Astrocyte (in vitro differentiated cells and primary cell): Measurements from ENCODE around the gene EDN3. TPM values are rescaled to one million over a fixed set of nuclear protein-coding genes. Genes with fewer than 3 reads are reported as not detected.
"Not testable (repeated sequence)": the region's sequence is repeated elsewhere in the genome, so short reads cannot be mapped to it uniquely, and the experiment has no call there.

ENCODE experiments used
- DNase-seq: peaks from one replicate; pipeline ENCODE4 v3.0.0-alpha.2; 2010; ENCODE audit warnings: low read depth
- FAIRE-seq: peaks from 2 replicates; lab custom pipeline; 2011; peaks lifted over from hg19 to GRCh38; lab: Jason Lieb, UNC
- H2AFZ ChIP-seq: 2 replicates; pipeline ENCODE4 v1.6.0; 2012; ENCODE audit warnings: low read depth, low read length, inconsistent platforms
- H3K27ac ChIP-seq: 2 replicates; pipeline ENCODE4 v1.5.1; 2011; ENCODE audit warnings: low read depth, low read length, inconsistent platforms
- H3K27me3 ChIP-seq: 2 replicates; pipeline ENCODE4 v1.6.0; 2011; ENCODE audit warnings: low read length, inconsistent platforms; ENCODE audit not compliant: insufficient read depth
- H3K36me3 ChIP-seq: 2 replicates; pipeline ENCODE4 v1.5.1; 2011; ENCODE audit warnings: low read length, inconsistent platforms; ENCODE audit not compliant: insufficient read depth
- H3K4me1 ChIP-seq: 2 replicates; pipeline ENCODE4 v1.5.1; 2011; ENCODE audit warnings: low read length, inconsistent platforms; ENCODE audit not compliant: insufficient read depth
- H3K4me2 ChIP-seq: 2 replicates; pipeline ENCODE4 v1.6.0; 2012; ENCODE audit warnings: low read length, inconsistent platforms
- H3K4me3 ChIP-seq: 2 replicates; pipeline ENCODE4 v1.5.1; 2011; ENCODE audit warnings: low read depth, mild to moderate bottlenecking, low read length, inconsistent platforms; ENCODE audit not compliant: insufficient read depth
- H3K79me2 ChIP-seq: 2 replicates; pipeline ENCODE4 v1.6.0; 2012; ENCODE audit warnings: mild to moderate bottlenecking, low read length, inconsistent platforms; ENCODE audit not compliant: insufficient read depth
- H3K9ac ChIP-seq: 2 replicates; pipeline ENCODE4 v1.6.0; 2012; ENCODE audit warnings: mild to moderate bottlenecking, low read length, inconsistent platforms
- H3K9me3 ChIP-seq: 2 replicates; pipeline ENCODE4 v1.5.1; 2012; ENCODE audit warnings: low read depth, mild to moderate bottlenecking, low read length, inconsistent platforms; ENCODE audit not compliant: insufficient read depth
- H4K20me1 ChIP-seq: 2 replicates; pipeline ENCODE4 v1.6.0; 2012; ENCODE audit warnings: low read length, inconsistent platforms; ENCODE audit not compliant: insufficient read depth
- H3K27ac Mint-ChIP-seq: one replicate; pipeline ENCODE4 v1.8.0; 2021; ENCODE audit warnings: mild to moderate bottlenecking, mixed read lengths; ENCODE audit not compliant: unreplicated experiment
- H3K27me3 Mint-ChIP-seq: one replicate; pipeline ENCODE4 v1.8.0; 2021; ENCODE audit warnings: low read depth, mixed read lengths; ENCODE audit not compliant: unreplicated experiment
- H3K36me3 Mint-ChIP-seq: one replicate; pipeline ENCODE4 v1.8.0; 2021; ENCODE audit warnings: low read depth, mixed read lengths; ENCODE audit not compliant: unreplicated experiment
- H3K4me1 Mint-ChIP-seq: one replicate; pipeline ENCODE4 v1.8.0; 2021; ENCODE audit warnings: low read depth, mixed read lengths; ENCODE audit not compliant: unreplicated experiment
- H3K4me3 Mint-ChIP-seq: one replicate; pipeline ENCODE4 v1.8.0; 2021; ENCODE audit warnings: mild to moderate bottlenecking, moderate library complexity, mixed read lengths; ENCODE audit not compliant: unreplicated experiment
- H3K9me3 Mint-ChIP-seq: one replicate; pipeline ENCODE4 v1.8.0; 2021; ENCODE audit warnings: mild to moderate bottlenecking, mixed read lengths; ENCODE audit not compliant: unreplicated experiment
- CTCF ChIP-seq: IDR thresholded peaks from 2 replicates; pipeline ENCODE4 v1.5.1; 2011; ENCODE audit warnings: low read depth, mild to moderate bottlenecking, inconsistent platforms, low read length, moderate library complexity; ENCODE audit not compliant: insufficient read depth
- EZH2 ChIP-seq: IDR thresholded peaks from 2 replicates; pipeline ENCODE4 v1.6.1; 2012; ENCODE audit warnings: mild to moderate bottlenecking, low read length, inconsistent platforms; ENCODE audit not compliant: insufficient read depth
- total RNA-seq: library from RNA; stranded (reverse); gene quantifications from 2 replicates; pipeline ENCODE4 v1.2.1, GENCODE V29; 2021

EDN3 gene
- total RNA-seq, 1 donor from 2014 or later, result not detected

- Histone ChIP-seq H3K4me2 (no peak overlapping the region), H3K9ac (no peak overlapping the region), H3K27ac (no peak overlapping the region), H3K9me3 (no peaks in the 10 kb centered on the region), H4K20me1 (no peaks in the 10 kb centered on the region), H3K27me3 (no peaks in the 10 kb centered on the region), H3K4me1 (no peaks in the 10 kb centered on the region), H3K36me3 (no peaks in the 10 kb centered on the region), H3K79me2 (no peaks in the 10 kb centered on the region), H3K4me3 (no peak overlapping the region), H2AFZ (no peak overlapping the region)
- Mint-ChIP-seq H3K27me3 (peaks cover 36% of the 10 kb centered on the region), H3K4me1 (no peaks in the 10 kb centered on the region), H3K27ac (no peak overlapping the region), H3K4me3 (no peak overlapping the region), H3K36me3 (no peaks in the 10 kb centered on the region), H3K9me3 (no peaks in the 10 kb centered on the region)
- DNase-seq (no peak), FAIRE-seq (no peak)
- TF ChIP-seq EZH2 (no peak), CTCF (no peak)
These were observed 35.0 kb downstream of the EDN3 start for GRCh38 chr20:59335377-59335776.

GRCh38 chr20:59336540-59336939 lies 36.1 kb downstream of the EDN3 start:
- Histone ChIP-seq H2AFZ (no peak overlapping the region), H3K9me3 (peaks cover 3% of the 10 kb centered on the region), H3K4me2 (no peak overlapping the region), H3K79me2 (no peaks in the 10 kb centered on the region), H3K27me3 (no peaks in the 10 kb centered on the region), H4K20me1 (no peaks in the 10 kb centered on the region), H3K27ac (no peak overlapping the region), H3K4me1 (no peaks in the 10 kb centered on the region), H3K4me3 (no peak overlapping the region), H3K36me3 (no peaks in the 10 kb centered on the region), H3K9ac (no peak overlapping the region)
- no peak overlapping the region for H3K27ac Mint-ChIP-seq
- no peak for FAIRE-seq
- no peaks in the 10 kb centered on the region for H3K4me1 Mint-ChIP-seq
- no peaks in the 10 kb centered on the region for H3K36me3 Mint-ChIP-seq
- TF ChIP-seq EZH2 (no peak), CTCF (no peak)
- no peaks in the 10 kb centered on the region for H3K9me3 Mint-ChIP-seq
- H3K4me3 Mint-ChIP-seq, result no peak overlapping the region
- peaks cover 28% of the 10 kb centered on the region for H3K27me3 Mint-ChIP-seq
- no peak for DNase-seq

GRCh38 chr20:59338444-59338843 lies 38.0 kb downstream of the EDN3 start:
- H3K36me3 ChIP-seq, H3K4me1 Mint-ChIP-seq, H4K20me1 ChIP-seq, H3K4me3 Mint-ChIP-seq, H3K27ac ChIP-seq, H3K9me3 ChIP-seq, H3K9me3 Mint-ChIP-seq, H3K4me3 ChIP-seq, H2AFZ ChIP-seq, H3K4me2 ChIP-seq, DNase-seq, H3K4me1 ChIP-seq, H3K79me2 ChIP-seq, H3K9ac ChIP-seq, H3K27me3 ChIP-seq, H3K36me3 Mint-ChIP-seq, H3K27ac Mint-ChIP-seq, FAIRE-seq: not testable (repeated sequence)
- peaks cover 19% of the 10 kb centered on the region for H3K27me3 Mint-ChIP-seq
